ENCODE data around the gene EFNA3.

DNA sequence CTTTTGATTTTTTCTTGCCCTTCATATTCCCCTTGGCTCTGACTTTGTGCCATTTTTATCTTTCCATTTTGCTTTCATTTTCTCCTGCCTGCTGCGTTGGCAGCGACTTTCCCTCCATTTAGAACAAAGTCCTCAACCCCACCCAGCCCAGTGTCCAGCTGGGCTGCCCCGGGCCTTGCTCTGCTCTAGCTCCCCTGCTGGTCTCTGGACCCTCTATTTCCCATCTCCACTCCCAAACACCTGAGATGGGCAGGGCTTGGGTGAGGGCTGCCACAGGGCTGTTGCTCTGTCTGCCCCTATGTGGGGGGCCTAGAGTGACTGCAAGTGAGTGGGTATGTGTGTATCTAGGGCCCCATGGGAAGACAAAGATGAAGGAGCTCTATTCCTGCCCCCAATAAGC, 34.8 kb upstream of the EFNA3 start:
- TF ChIP-seq GATA3 (IDR thresholded peaks at IDR 0.05; ENCODE audit: low read depth, low read length) (no peak), GATA2 (IDR thresholded peaks at IDR 0.05; ENCODE audit: low read depth, low read length) (no peak)
